ENCODE measurements around the gene PIEZO2.

PIEZO2 gene

DNA sequence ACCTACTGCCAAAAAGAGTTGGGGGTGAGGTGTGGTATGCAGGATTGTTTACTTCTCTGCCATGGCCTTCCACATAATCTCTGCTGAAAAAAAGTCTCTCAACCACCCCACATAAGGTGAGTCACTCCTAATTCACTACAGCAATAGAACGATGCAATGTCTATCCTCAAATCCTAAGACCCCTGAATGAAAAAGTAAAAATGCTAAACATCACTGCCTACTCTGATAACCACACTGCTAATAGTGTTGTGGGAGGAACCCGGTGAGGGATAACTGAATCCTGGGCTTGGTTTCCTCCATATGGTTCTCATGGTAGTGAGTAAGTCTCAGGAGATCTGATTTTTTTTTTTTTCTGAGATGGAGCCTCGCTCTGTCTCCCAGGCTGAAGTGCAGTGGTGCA lies 252.5 kb downstream of the PIEZO2 start:
- Histone ChIP-seq H3K4me1 (ENCODE audit: control insufficient read depth, insufficient read depth, low read length) (0 out of 2 replicates have a peak, but pooled peaks cover 2% of the 10 kb centered on the region), H3K4me3 (ENCODE audit: low read depth, low read length) (no peak overlapping the region), H3K36me3 (ENCODE audit: control insufficient read depth in 2 of 2, insufficient read depth in 1 of 2, low read length in 2 of 2) (no peaks in the 10 kb centered on the region), H3K9me3 (ENCODE audit: control insufficient read depth, insufficient read depth, low read depth, low read length) (no peaks in the 10 kb centered on the region), H3K27ac (ENCODE audit: extremely low read depth, low read depth, low read length) (no peak overlapping the region)
- ChIA-PET POLR2A (no interaction called here), CTCF (no interaction called here)
- TF ChIP-seq ZNF707 (tag by site-specific recombination; IDR thresholded peaks at IDR 0.05) (no peak), SALL2 (tag by site-specific recombination; IDR thresholded peaks at IDR 0.05; ENCODE audit: borderline replicate concordance) (no peak), ZNF548 (tag by site-specific recombination; IDR thresholded peaks at IDR 0.05) (no peak), GLI2 (tag by site-specific recombination; IDR thresholded peaks at IDR 0.05; ENCODE audit: borderline replicate concordance, low read depth) (no peak)

DNA sequence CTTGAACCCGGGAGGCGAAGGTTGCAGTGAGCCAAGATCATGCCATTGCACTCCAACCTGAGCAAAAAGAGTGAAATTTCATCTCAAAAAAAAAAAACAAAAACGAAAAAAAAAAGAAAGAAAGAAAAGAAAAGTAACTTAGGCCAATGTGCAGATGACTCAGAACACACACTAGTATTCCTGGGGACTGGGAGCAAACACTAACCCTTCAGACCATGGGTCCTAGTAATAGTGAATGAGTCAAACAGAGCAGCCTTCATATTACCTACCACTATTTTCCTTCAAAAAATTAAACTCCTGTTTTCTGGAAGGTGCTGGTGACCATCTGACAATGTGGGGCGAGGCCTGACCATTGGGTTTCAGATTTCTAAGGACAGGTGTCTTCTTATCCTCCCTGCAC lies 253.4 kb downstream of the PIEZO2 start:
- Histone ChIP-seq H3K36me3 (ENCODE audit: control insufficient read depth in 2 of 2, insufficient read depth in 1 of 2, low read length in 2 of 2) (no peaks in the 10 kb centered on the region), H3K4me3 (ENCODE audit: low read depth, low read length) (no peak overlapping the region), H3K27ac (ENCODE audit: extremely low read depth, low read depth, low read length) (no peak overlapping the region), H3K4me1 (ENCODE audit: control insufficient read depth, insufficient read depth, low read length) (0 out of 2 replicates have a peak, but pooled peaks cover 2% of the 10 kb centered on the region), H3K9me3 (ENCODE audit: control insufficient read depth, insufficient read depth, low read depth, low read length) (no peaks in the 10 kb centered on the region)
- ChIA-PET CTCF (no interaction called here), POLR2A (no interaction called here)
- TF ChIP-seq ZNF211 (tag by site-specific recombination; IDR thresholded peaks at IDR 0.05; ENCODE audit: low read depth) (no peak), ZNF792 (tag by site-specific recombination; IDR thresholded peaks at IDR 0.05) (no peak)

DNA sequence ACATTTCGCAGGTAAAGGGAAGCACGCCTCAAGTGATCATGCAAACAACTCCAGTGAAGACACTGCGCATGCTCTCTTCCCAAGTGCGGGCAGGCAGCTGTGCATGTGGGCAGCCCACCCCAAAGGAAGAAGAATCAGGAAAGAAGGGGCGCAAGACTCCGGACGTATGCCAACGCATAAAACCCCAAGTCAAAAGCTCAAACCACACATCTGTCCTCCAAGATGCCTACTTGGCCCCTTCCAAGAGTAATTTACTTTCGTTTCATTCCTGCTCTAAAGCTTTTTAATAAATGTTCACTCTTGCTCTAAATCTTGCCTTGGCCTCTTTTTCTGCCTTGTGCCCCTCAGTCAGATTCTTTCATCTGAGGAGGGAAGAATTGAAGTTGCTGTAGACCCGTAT lies 254.9 kb downstream of the PIEZO2 start:
- 0 out of 2 replicates have a peak, but pooled peaks cover 2% of the 10 kb centered on the region for H3K4me1 ChIP-seq (ENCODE audit: control insufficient read depth, insufficient read depth, low read length)
- no peak overlapping the region for H3K27ac ChIP-seq (ENCODE audit: extremely low read depth, low read depth, low read length)
- ChIA-PET POLR2A (no interaction called here), CTCF (interaction anchor here (1.0 kb wide), 1 partner anchor 31 kb away, joined by 3 read pairs; no protein-coding TSS in a partner anchor)
- no peaks in the 10 kb centered on the region for H3K36me3 ChIP-seq (ENCODE audit: control insufficient read depth in 2 of 2, insufficient read depth in 1 of 2, low read length in 2 of 2)
- no peak overlapping the region for H3K4me3 ChIP-seq (ENCODE audit: low read depth, low read length)
- H3K9me3 ChIP-seq (ENCODE audit: control insufficient read depth, insufficient read depth, low read depth, low read length) = no peaks in the 10 kb centered on the region
- TF ChIP-seq ZFP69B (tag by site-specific recombination; IDR thresholded peaks at IDR 0.05) (no peak), ZNF266 (tag by site-specific recombination; IDR thresholded peaks at IDR 0.05; ENCODE audit: low read depth) (no peak), ZXDB (tag by site-specific recombination; IDR thresholded peaks at IDR 0.05) (no peak), KLF1 (tag by site-specific recombination; IDR thresholded peaks at IDR 0.05) (no peak), HOXC10 (CRISPR knock-in tag; IDR thresholded peaks at IDR 0.05) (no peak), ZNF548 (tag by site-specific recombination; IDR thresholded peaks at IDR 0.05) (no peak)
- TF ChIP-seq, protein P1, sequence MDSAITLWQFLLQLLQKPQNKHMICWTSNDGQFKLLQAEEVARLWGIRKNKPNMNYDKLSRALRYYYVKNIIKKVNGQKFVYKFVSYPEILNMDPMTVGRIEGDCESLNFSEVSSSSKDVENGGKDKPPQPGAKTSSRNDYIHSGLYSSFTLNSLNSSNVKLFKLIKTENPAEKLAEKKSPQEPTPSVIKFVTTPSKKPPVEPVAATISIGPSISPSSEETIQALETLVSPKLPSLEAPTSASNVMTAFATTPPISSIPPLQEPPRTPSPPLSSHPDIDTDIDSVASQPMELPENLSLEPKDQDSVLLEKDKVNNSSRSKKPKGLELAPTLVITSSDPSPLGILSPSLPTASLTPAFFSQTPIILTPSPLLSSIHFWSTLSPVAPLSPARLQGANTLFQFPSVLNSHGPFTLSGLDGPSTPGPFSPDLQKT (IDR thresholded peaks at IDR 0.05; ENCODE audit: borderline replicate concordance, low read depth, low read length) = no peak
- TF ChIP-seq, protein P2, sequence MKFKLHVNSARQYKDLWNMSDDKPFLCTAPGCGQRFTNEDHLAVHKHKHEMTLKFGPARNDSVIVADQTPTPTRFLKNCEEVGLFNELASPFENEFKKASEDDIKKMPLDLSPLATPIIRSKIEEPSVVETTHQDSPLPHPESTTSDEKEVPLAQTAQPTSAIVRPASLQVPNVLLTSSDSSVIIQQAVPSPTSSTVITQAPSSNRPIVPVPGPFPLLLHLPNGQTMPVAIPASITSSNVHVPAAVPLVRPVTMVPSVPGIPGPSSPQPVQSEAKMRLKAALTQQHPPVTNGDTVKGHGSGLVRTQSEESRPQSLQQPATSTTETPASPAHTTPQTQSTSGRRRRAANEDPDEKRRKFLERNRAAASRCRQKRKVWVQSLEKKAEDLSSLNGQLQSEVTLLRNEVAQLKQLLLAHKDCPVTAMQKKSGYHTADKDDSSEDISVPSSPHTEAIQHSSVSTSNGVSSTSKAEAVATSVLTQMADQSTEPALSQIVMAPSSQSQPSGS (tag by site-specific recombination; IDR thresholded peaks at IDR 0.05; ENCODE audit: low read depth) = no peak

DNA sequence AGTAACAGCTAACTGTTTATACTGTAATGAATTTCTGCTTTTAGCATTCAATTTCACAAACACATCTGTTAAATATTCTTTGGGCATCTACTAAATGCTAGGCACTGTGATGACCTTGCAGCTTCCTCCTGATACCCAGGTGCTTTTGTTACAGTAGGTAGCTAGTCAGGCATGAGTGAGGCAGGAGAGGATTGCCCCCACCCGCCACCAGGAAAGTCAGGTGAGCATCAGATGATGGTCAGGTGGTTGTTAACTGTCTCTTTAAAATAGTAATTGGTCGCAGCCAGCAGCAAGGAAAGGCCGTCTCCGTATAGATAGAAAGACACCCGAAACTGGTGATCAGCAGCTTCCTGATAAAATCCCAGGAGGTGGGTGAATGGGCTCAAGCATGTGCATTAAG lies 255.6 kb downstream of the PIEZO2 start:
- ChIA-PET POLR2A (no interaction called here), CTCF (interaction anchor here (1.0 kb wide), 2 partner anchors 15 to 32 kb away, joined by 3 read pairs; no protein-coding TSS in a partner anchor)
- Histone ChIP-seq H3K4me1 (ENCODE audit: control insufficient read depth, insufficient read depth, low read length) (0 out of 2 replicates have a peak, but pooled peaks cover 2% of the 10 kb centered on the region), H3K9me3 (ENCODE audit: control insufficient read depth, insufficient read depth, low read depth, low read length) (no peaks in the 10 kb centered on the region), H3K27ac (ENCODE audit: extremely low read depth, low read depth, low read length) (no peak overlapping the region), H3K36me3 (ENCODE audit: control insufficient read depth in 2 of 2, insufficient read depth in 1 of 2, low read length in 2 of 2) (no peaks in the 10 kb centered on the region), H3K4me3 (ENCODE audit: low read depth, low read length) (no peak overlapping the region)
- TF ChIP-seq YY1 (tag by site-specific recombination; IDR thresholded peaks at IDR 0.05) = no peak
